ENCODE measurements around the gene ZNF277. TPM values are rescaled to one million over a fixed set of nuclear protein-coding genes. Genes with fewer than 3 reads are reported as not detected.

Gene ZNF277
- polyA plus RNA-seq, 1 donor = 27.4 TPM

GRCh38 chr7:112266141-112266540 is 59.6 kb downstream of the ZNF277 start:
- DNase-seq = no peak
- no peaks in the 10 kb centered on the region for H3K9me3 ChIP-seq (ENCODE audit: control insufficient read depth, low read depth, low read length)
- H3K36me3 ChIP-seq (ENCODE audit: control insufficient read depth, insufficient read depth, low read length) = no peaks in the 10 kb centered on the region
- no CpG with 5 or more reads among the region's 3 CpGs for WGBS (ENCODE audit: insufficient coverage, low lambda C conversion rate)
- H3K4me3 ChIP-seq (ENCODE audit: low read length) = no peak overlapping the region
- H3K27me3 ChIP-seq (ENCODE audit: control insufficient read depth, insufficient read depth, low read length) = no peaks in the 10 kb centered on the region
- H3K27ac ChIP-seq (ENCODE audit: low read length) = no peak overlapping the region
- H3K4me1 ChIP-seq (ENCODE audit: control insufficient read depth, insufficient read depth, low read length) = no peaks in the 10 kb centered on the region

GRCh38 chr7:112266595-112267270 is 60.2 kb downstream of the ZNF277 start:
- no peaks in the 10 kb centered on the region for H3K4me1 ChIP-seq (ENCODE audit: control insufficient read depth, insufficient read depth, low read length)
- no peaks in the 10 kb centered on the region for H3K27me3 ChIP-seq (ENCODE audit: control insufficient read depth, insufficient read depth, low read length)
- H3K4me3 ChIP-seq (ENCODE audit: low read length) = no peak overlapping the region
- 100% methylated on average over 1 of the region's 5 CpGs for WGBS (ENCODE audit: insufficient coverage, low lambda C conversion rate)
- H3K36me3 ChIP-seq (ENCODE audit: control insufficient read depth, insufficient read depth, low read length) = no peaks in the 10 kb centered on the region
- H3K27ac ChIP-seq (ENCODE audit: low read length) = no peak overlapping the region
- DNase-seq = no peak
- no peaks in the 10 kb centered on the region for H3K9me3 ChIP-seq (ENCODE audit: control insufficient read depth, low read depth, low read length)

- no peaks in the 10 kb centered on the region for H3K9me3 ChIP-seq (ENCODE audit: control insufficient read depth, low read depth, low read length)
- no peaks in the 10 kb centered on the region for H3K27me3 ChIP-seq (ENCODE audit: control insufficient read depth, insufficient read depth, low read length)
- H3K36me3 ChIP-seq (ENCODE audit: control insufficient read depth, insufficient read depth, low read length) = no peaks in the 10 kb centered on the region
- WGBS (ENCODE audit: insufficient coverage, low lambda C conversion rate) = no CpG with 5 or more reads among the region's 1 CpG
- no peak overlapping the region for H3K27ac ChIP-seq (ENCODE audit: low read length)
- no peak for DNase-seq
- no peak overlapping the region for H3K4me3 ChIP-seq (ENCODE audit: low read length)
- H3K4me1 ChIP-seq (ENCODE audit: control insufficient read depth, insufficient read depth, low read length) = no peaks in the 10 kb centered on the region
These were observed 61.6 kb downstream of the ZNF277 start for GRCh38 chr7:112267944-112268691.

GRCh38 chr7:112271162-112271561 is 64.7 kb downstream of the ZNF277 start:
- no peak for DNase-seq
- no peak overlapping the region for H3K27ac ChIP-seq (ENCODE audit: low read length)
- H3K27me3 ChIP-seq (ENCODE audit: control insufficient read depth, insufficient read depth, low read length) = no peaks in the 10 kb centered on the region
- 100% methylated on average over 2 of the region's 2 CpGs for WGBS (ENCODE audit: insufficient coverage, low lambda C conversion rate)
- no peaks in the 10 kb centered on the region for H3K36me3 ChIP-seq (ENCODE audit: control insufficient read depth, insufficient read depth, low read length)
- H3K4me1 ChIP-seq (ENCODE audit: control insufficient read depth, insufficient read depth, low read length) = no peaks in the 10 kb centered on the region
- H3K4me3 ChIP-seq (ENCODE audit: low read length) = no peak overlapping the region
- H3K9me3 ChIP-seq (ENCODE audit: control insufficient read depth, low read depth, low read length) = no peaks in the 10 kb centered on the region

- Histone ChIP-seq H3K27me3 (ENCODE audit: control insufficient read depth, insufficient read depth, low read length) (no peaks in the 10 kb centered on the region), H3K4me1 (ENCODE audit: control insufficient read depth, insufficient read depth, low read length) (no peaks in the 10 kb centered on the region), H3K27ac (ENCODE audit: low read length) (no peak overlapping the region), H3K4me3 (ENCODE audit: low read length) (no peak overlapping the region), H3K36me3 (ENCODE audit: control insufficient read depth, insufficient read depth, low read length) (no peaks in the 10 kb centered on the region), H3K9me3 (ENCODE audit: control insufficient read depth, low read depth, low read length) (no peaks in the 10 kb centered on the region)
- no peak for DNase-seq
- WGBS (ENCODE audit: insufficient coverage, low lambda C conversion rate) = no CpG with 5 or more reads among the region's 7 CpGs
These were observed 66.5 kb downstream of the ZNF277 start for GRCh38 chr7:112272921-112273561.

- Histone ChIP-seq H3K27me3 (ENCODE audit: control insufficient read depth, insufficient read depth, low read length) (no peaks in the 10 kb centered on the region), H3K27ac (ENCODE audit: low read length) (no peak overlapping the region), H3K4me1 (ENCODE audit: control insufficient read depth, insufficient read depth, low read length) (no peaks in the 10 kb centered on the region), H3K9me3 (ENCODE audit: control insufficient read depth, low read depth, low read length) (no peaks in the 10 kb centered on the region), H3K4me3 (ENCODE audit: low read length) (no peak overlapping the region), H3K36me3 (ENCODE audit: control insufficient read depth, insufficient read depth, low read length) (no peaks in the 10 kb centered on the region)
- WGBS (ENCODE audit: insufficient coverage, low lambda C conversion rate) = 100% methylated on average over 2 of the region's 2 CpGs
- DNase-seq = no peak
These were observed 72.5 kb downstream of the ZNF277 start for GRCh38 chr7:112279042-112279441.

- WGBS (ENCODE audit: insufficient coverage, low lambda C conversion rate) = 100% methylated on average over 1 of the region's 2 CpGs
- no peak overlapping the region for H3K4me3 ChIP-seq (ENCODE audit: low read length)
These were observed 73.8 kb downstream of the ZNF277 start for GRCh38 chr7:112280267-112280666.

GRCh38 chr7:112282476-112283188 is 76.1 kb downstream of the ZNF277 start:
- Histone ChIP-seq H3K9me3 (ENCODE audit: control insufficient read depth, low read depth, low read length) (no peaks in the 10 kb centered on the region), H3K27ac (ENCODE audit: low read length) (no peak overlapping the region), H3K36me3 (ENCODE audit: control insufficient read depth, insufficient read depth, low read length) (no peaks in the 10 kb centered on the region), H3K4me3 (ENCODE audit: low read length) (no peak overlapping the region), H3K27me3 (ENCODE audit: control insufficient read depth, insufficient read depth, low read length) (no peaks in the 10 kb centered on the region), H3K4me1 (ENCODE audit: control insufficient read depth, insufficient read depth, low read length) (no peaks in the 10 kb centered on the region)
- no peak for DNase-seq
- WGBS (ENCODE audit: insufficient coverage, low lambda C conversion rate) = no CpG with 5 or more reads among the region's 1 CpG

More at GRCh38 chr7:112280267-112280666, 73.8 kb downstream of the ZNF277 start:
- Histone ChIP-seq H3K27ac (ENCODE audit: low read length) (no peak overlapping the region), H3K36me3 (ENCODE audit: control insufficient read depth, insufficient read depth, low read length) (no peaks in the 10 kb centered on the region), H3K9me3 (ENCODE audit: control insufficient read depth, low read depth, low read length) (no peaks in the 10 kb centered on the region), H3K4me1 (ENCODE audit: control insufficient read depth, insufficient read depth, low read length) (no peaks in the 10 kb centered on the region), H3K27me3 (ENCODE audit: control insufficient read depth, insufficient read depth, low read length) (no peaks in the 10 kb centered on the region)
- no peak for DNase-seq

- Histone ChIP-seq H3K4me3 (ENCODE audit: low read length) (no peak overlapping the region), H3K4me1 (ENCODE audit: control insufficient read depth, insufficient read depth, low read length) (no peaks in the 10 kb centered on the region), H3K36me3 (ENCODE audit: control insufficient read depth, insufficient read depth, low read length) (peaks cover 3% of the 10 kb centered on the region), H3K27me3 (ENCODE audit: control insufficient read depth, insufficient read depth, low read length) (no peaks in the 10 kb centered on the region), H3K27ac (ENCODE audit: low read length) (no peak overlapping the region), H3K9me3 (ENCODE audit: control insufficient read depth, low read depth, low read length) (no peaks in the 10 kb centered on the region)
- no peak for DNase-seq
- WGBS (ENCODE audit: insufficient coverage, low lambda C conversion rate) = 100% methylated on average over 2 of the region's 4 CpGs
These were observed 77.0 kb downstream of the ZNF277 start for GRCh38 chr7:112283382-112283910.
